Endothelial cell (in vitro differentiated cells): ENCODE measurements around the gene CYP4Z1. TPM values are rescaled to one million over a fixed set of nuclear protein-coding genes. Genes with fewer than 3 reads are reported as not detected.

ENCODE experiments used
- DNase-seq: peaks from one replicate; pipeline ENCODE4 v3.0.0; 2021; ENCODE audit warnings: low spot score
- H3K27ac Mint-ChIP-seq: one replicate; pipeline ENCODE4 v1.8.0; 2021; ENCODE audit warnings: mixed read lengths, inconsistent platforms; ENCODE audit not compliant: unreplicated experiment
- H3K27me3 Mint-ChIP-seq: one replicate; pipeline ENCODE4 v1.8.0; 2021; ENCODE audit warnings: mild to moderate bottlenecking, moderate library complexity, mixed read lengths, inconsistent platforms; ENCODE audit not compliant: unreplicated experiment
- H3K36me3 Mint-ChIP-seq: one replicate; pipeline ENCODE4 v1.8.0; 2021; ENCODE audit warnings: mild to moderate bottlenecking, low read depth, mixed read lengths, inconsistent platforms; ENCODE audit not compliant: unreplicated experiment
- H3K4me1 Mint-ChIP-seq: one replicate; pipeline ENCODE4 v1.8.0; 2021; ENCODE audit warnings: mild to moderate bottlenecking, mixed read lengths, inconsistent platforms; ENCODE audit not compliant: unreplicated experiment
- H3K4me3 Mint-ChIP-seq: one replicate; pipeline ENCODE4 v1.8.0; 2021; ENCODE audit warnings: mild to moderate bottlenecking, mixed read lengths, inconsistent platforms; ENCODE audit not compliant: unreplicated experiment
- H3K9me3 Mint-ChIP-seq: one replicate; pipeline ENCODE4 v1.8.0; 2021; ENCODE audit warnings: mixed read lengths, inconsistent platforms; ENCODE audit not compliant: unreplicated experiment
- total RNA-seq: library from RNA; stranded (reverse); fragmentation: NEBNext Ultra II Directional; extraction: Animal tissue kit (Norgen Biotek cat#: 25700); gene quantifications from one replicate; pipeline ENCODE4 v1.2.1, GENCODE V29; 2021; ENCODE audit not compliant: unreplicated experiment
- TF ChIP-seq, protein P1 (sequence below): fragments of 200-600 bp; sonication (generic); IDR thresholded peaks from one replicate; pipeline ENCODE4 v1.5.0; 2021; ENCODE audit warnings: antibody characterized with exemption; ENCODE audit not compliant: unreplicated experiment

Gene CYP4Z1
- total RNA-seq, 1 donor from 2014 or later, result not detected

DNA sequence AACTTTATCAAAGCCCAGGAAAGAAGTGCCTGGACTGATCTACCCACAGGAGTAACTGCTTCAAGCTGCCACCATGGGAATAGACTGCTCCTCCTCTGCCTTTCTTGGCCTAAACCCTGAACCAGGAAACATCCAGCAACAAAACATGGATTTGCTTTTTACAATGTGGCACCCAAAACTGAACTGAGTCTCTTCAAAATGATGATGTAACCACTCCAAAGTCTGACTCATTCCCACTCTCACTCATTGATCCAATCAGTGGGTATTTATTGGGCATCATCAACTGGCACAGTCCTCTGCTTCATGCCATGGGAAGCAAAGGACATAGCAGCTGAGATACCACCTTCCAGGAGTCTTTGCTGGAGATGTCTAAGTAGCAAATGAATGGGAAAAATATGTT lies 93.7 kb downstream of the CYP4Z1 start:
- H3K9me3 Mint-ChIP-seq, result no peaks in the 10 kb centered on the region
- DNase-seq, result no peak
- no peak overlapping the region for H3K27ac Mint-ChIP-seq
- H3K36me3 Mint-ChIP-seq, result peaks cover 7% of the 10 kb centered on the region
- H3K4me3 Mint-ChIP-seq, result no peak overlapping the region
- H3K4me1 Mint-ChIP-seq, result no peaks in the 10 kb centered on the region
- H3K27me3 Mint-ChIP-seq, result peaks cover 2% of the 10 kb centered on the region
- TF ChIP-seq, protein P1, sequence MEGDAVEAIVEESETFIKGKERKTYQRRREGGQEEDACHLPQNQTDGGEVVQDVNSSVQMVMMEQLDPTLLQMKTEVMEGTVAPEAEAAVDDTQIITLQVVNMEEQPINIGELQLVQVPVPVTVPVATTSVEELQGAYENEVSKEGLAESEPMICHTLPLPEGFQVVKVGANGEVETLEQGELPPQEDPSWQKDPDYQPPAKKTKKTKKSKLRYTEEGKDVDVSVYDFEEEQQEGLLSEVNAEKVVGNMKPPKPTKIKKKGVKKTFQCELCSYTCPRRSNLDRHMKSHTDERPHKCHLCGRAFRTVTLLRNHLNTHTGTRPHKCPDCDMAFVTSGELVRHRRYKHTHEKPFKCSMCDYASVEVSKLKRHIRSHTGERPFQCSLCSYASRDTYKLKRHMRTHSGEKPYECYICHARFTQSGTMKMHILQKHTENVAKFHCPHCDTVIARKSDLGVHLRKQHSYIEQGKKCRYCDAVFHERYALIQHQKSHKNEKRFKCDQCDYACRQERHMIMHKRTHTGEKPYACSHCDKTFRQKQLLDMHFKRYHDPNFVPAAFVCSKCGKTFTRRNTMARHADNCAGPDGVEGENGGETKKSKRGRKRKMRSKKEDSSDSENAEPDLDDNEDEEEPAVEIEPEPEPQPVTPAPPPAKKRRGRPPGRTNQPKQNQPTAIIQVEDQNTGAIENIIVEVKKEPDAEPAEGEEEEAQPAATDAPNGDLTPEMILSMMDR, result no peak

DNA sequence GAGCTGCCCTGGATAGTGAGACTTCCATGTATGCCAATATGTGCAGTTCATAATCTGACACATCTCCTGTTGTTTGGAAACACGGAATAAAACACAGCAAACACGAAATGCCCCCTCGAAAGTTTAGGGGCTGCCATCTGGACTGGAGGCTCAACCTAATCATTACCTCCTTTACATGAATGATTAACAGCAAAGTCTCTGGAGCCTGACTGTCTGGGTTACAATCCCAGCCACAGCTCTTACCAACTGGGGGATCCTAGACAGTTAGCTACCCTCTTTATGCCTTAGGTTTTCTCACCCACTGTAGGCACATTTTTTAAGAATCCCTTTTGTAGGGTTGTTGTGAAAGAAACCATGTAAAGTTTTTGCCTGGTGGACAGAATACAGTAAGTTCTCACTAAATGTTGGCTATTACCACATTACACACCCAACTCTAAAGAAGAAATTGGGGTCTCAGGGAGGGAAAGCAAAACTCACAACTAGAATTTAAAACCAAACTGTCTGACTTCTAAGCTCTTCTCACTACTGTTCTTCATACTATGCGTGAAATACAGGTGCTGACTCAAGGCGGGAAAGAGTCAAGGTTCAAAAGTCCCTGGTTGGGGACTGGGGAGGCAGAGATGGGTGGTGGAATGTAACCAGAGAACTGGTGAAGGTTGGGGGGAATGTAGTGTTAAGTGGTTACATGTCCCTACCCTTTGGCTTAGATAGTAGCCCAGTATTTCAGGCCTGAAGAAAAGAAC lies 94.4 kb downstream of the CYP4Z1 start:
- Mint-ChIP-seq H3K4me1 (no peaks in the 10 kb centered on the region), H3K36me3 (peaks cover 10% of the 10 kb centered on the region), H3K4me3 (peak overlapping the region; percentile 15), H3K27ac (no peak overlapping the region), H3K9me3 (no peaks in the 10 kb centered on the region), H3K27me3 (peaks cover 2% of the 10 kb centered on the region)
- no peak for DNase-seq
- TF ChIP-seq, protein P1, result no peak

DNA sequence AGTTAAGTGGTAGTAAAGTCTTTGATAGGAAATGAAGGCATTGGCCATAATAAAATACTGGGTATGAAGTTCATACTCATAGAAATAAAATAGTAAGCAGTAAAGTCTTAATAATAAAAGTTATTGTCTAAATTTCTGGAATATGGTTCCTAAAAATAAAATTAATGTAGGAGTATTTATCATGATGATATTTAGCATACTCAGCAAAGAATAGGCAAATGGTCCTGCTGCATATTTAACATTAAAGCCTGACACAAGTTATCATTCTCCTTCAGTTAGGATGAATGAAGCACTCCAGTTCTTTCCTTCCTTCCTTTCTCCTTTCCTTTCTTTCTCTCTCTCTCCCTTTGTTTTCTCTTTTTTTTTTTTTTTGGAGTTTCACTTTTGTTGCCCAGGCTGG lies 97.5 kb downstream of the CYP4Z1 start:
- no peak overlapping the region for H3K4me3 Mint-ChIP-seq
- H3K9me3 Mint-ChIP-seq, result no peaks in the 10 kb centered on the region
- peaks cover 2% of the 10 kb centered on the region for H3K27me3 Mint-ChIP-seq
- TF ChIP-seq, protein P1, result no peak
- no peak for DNase-seq
- H3K27ac Mint-ChIP-seq, result no peak overlapping the region
- no peaks in the 10 kb centered on the region for H3K4me1 Mint-ChIP-seq
- peaks cover 15% of the 10 kb centered on the region for H3K36me3 Mint-ChIP-seq

Other genes starting within 250 kb of the CYP4Z1 start
- not detected for gene CYP4A11, start 125.8 kb upstream of the CYP4Z1 start, total RNA-seq
- gene CYP4X1, start 43.6 kb upstream of the CYP4Z1 start, total RNA-seq, result 0.23 TPM
- not detected for gene CYP4A22, start 70.2 kb downstream of the CYP4Z1 start, total RNA-seq
- gene PDZK1IP1, start 122.8 kb downstream of the CYP4Z1 start, total RNA-seq, result not detected
- 199 TPM for gene TAL1, start 165.0 kb downstream of the CYP4Z1 start, total RNA-seq
- gene STIL, start 246.9 kb downstream of the CYP4Z1 start, total RNA-seq, result 12.1 TPM